HepG2 (cell line): ENCODE data around the gene TBCD. TPM values are rescaled to one million over a fixed set of nuclear protein-coding genes. Genes with fewer than 3 reads are reported as not detected.

ENCODE experiments used
- ELF3 ChIP-seq: IDR thresholded peaks from 2 replicates; pipeline ENCODE4 v1.6.1; 2016; ENCODE audit warnings: missing genetic modification reagents, missing compliant biosample characterization
- EP300 ChIP-seq, 3 experiments: sonication (generic) in 1 of 3; formaldehyde crosslinking in 1 of 3; IDR thresholded peaks; 2 replicates each; pipeline versions ENCODE4 v1.5.1 to v1.6.1; 2011 to 2020; ENCODE audit warnings: low read depth in 2 of 3, low read length in 2 of 3, borderline replicate concordance in 1 of 3, improper control_type of control experiment in 1 of 3, mild to moderate bottlenecking in 1 of 3, missing genetic modification reagents in 1 of 3, moderate library complexity in 1 of 3
- GMEB1 ChIP-seq: sonication (generic); formaldehyde crosslinking; IDR thresholded peaks from 2 replicates; pipeline ENCODE4 v1.5.1; 2020; ENCODE audit warnings: missing genetic modification reagents, mild to moderate bottlenecking, borderline replicate concordance
- KDM5A ChIP-seq: fragments of 200-600 bp; sonication (generic); IDR thresholded peaks from 2 replicates; pipeline ENCODE4 v1.7.0; 2018; ENCODE audit warnings: antibody characterized with exemption, mild to moderate bottlenecking, low read length, borderline replicate concordance
- REXO4 ChIP-seq: sonication (generic); formaldehyde crosslinking; IDR thresholded peaks from 2 replicates; pipeline ENCODE4 v1.8.0; 2022; ENCODE audit warnings: missing genetic modification reagents, mild to moderate bottlenecking, borderline replicate concordance
- SRSF1 ChIP-seq: fragments of 200-400 bp; formaldehyde crosslinking; optimal IDR thresholded peaks from 2 replicates; pipeline ENCODE3; 2017; ENCODE audit warnings: mild to moderate bottlenecking, low read depth, low read length, moderate library complexity
- SRSF4 ChIP-seq: fragments of 200-400 bp; formaldehyde crosslinking; IDR thresholded peaks from one replicate; pipeline ENCODE4 v1.6.1; 2018; ENCODE audit warnings: mild to moderate bottlenecking, low read depth, low read length, moderate library complexity; ENCODE audit not compliant: poor library complexity, severe bottlenecking
- ZBTB33 ChIP-seq: sonication (generic); formaldehyde crosslinking; IDR thresholded peaks from 2 replicates; pipeline ENCODE4 v1.4.0; 2020; ENCODE audit warnings: missing genetic modification reagents
- ZNF10 ChIP-seq: sonication (generic); formaldehyde crosslinking; IDR thresholded peaks from 2 replicates; pipeline ENCODE4 v1.4.0; 2020; ENCODE audit warnings: mild to moderate bottlenecking, low read depth, missing genetic modification reagents, borderline replicate concordance
- ZNF138 ChIP-seq: sonication (generic); formaldehyde crosslinking; IDR thresholded peaks from 2 replicates; pipeline ENCODE4 v1.5.0; 2020; ENCODE audit warnings: mild to moderate bottlenecking, low read depth, missing genetic modification reagents
- ZNF256 ChIP-seq: sonication (generic); formaldehyde crosslinking; conservative IDR thresholded peaks from 2 replicates; pipeline ENCODE4 v1.4.0; 2020; ENCODE audit warnings: missing genetic modification reagents
- ZSCAN12 ChIP-seq: sonication (generic); formaldehyde crosslinking; IDR thresholded peaks from 2 replicates; pipeline ENCODE4 v1.9.0; 2021; ENCODE audit warnings: mild to moderate bottlenecking, missing genetic modification reagents
- ZXDC ChIP-seq: sonication (generic); formaldehyde crosslinking; IDR thresholded peaks from 2 replicates; pipeline ENCODE4 v1.5.0; 2020; ENCODE audit warnings: mild to moderate bottlenecking, missing genetic modification reagents
- polyA plus RNA-seq, 8 experiments: library from polyadenylated mRNA; depleted of rRNA in 3 of 8; stranded (reverse) in 7 of 8; unstranded in 1 of 8; fragments of >200 nt; fragmentation: Illumina TruSeq in 4 of 8; extraction: Trizol in 4 of 8; gene quantifications; 2 replicates each; pipeline versions ENCODE4 v1.2.1 to v1.2.3, GENCODE V29; 2011 to 2016; ENCODE audit warnings: low read depth in 4 of 8, missing spikeins in 1 of 8, mixed read lengths in 1 of 8; ENCODE audit not compliant: insufficient read depth in 1 of 8
- total RNA-seq, 5 experiments: library from RNA; depleted of rRNA; stranded (reverse); fragments of >200 nt; fragmentation: Illumina TruSeq; extraction: Trizol; gene quantifications; 2 replicates each; pipeline ENCODE4 v1.2.3, GENCODE V29; 2016; ENCODE audit warnings: low read depth in 1 of 5
- TF ChIP-seq, protein P1 (sequence below): IDR thresholded peaks from 2 replicates; pipeline ENCODE4 v1.6.1; 2012; ENCODE audit warnings: low read length, improper control_type of control experiment
- TF ChIP-seq, protein P2 (sequence below): sonication (generic); formaldehyde crosslinking; IDR thresholded peaks from 2 replicates; pipeline ENCODE4 v1.5.0; 2020; ENCODE audit warnings: missing genetic modification reagents, mild to moderate bottlenecking, borderline replicate concordance

TBCD gene
- total and polyA plus RNA-seq, 2 of the 13 experiments (the other 11 are each of a cell fraction or from before 2014, with no cell fraction given): 33.9 to 54.8 TPM

DNA sequence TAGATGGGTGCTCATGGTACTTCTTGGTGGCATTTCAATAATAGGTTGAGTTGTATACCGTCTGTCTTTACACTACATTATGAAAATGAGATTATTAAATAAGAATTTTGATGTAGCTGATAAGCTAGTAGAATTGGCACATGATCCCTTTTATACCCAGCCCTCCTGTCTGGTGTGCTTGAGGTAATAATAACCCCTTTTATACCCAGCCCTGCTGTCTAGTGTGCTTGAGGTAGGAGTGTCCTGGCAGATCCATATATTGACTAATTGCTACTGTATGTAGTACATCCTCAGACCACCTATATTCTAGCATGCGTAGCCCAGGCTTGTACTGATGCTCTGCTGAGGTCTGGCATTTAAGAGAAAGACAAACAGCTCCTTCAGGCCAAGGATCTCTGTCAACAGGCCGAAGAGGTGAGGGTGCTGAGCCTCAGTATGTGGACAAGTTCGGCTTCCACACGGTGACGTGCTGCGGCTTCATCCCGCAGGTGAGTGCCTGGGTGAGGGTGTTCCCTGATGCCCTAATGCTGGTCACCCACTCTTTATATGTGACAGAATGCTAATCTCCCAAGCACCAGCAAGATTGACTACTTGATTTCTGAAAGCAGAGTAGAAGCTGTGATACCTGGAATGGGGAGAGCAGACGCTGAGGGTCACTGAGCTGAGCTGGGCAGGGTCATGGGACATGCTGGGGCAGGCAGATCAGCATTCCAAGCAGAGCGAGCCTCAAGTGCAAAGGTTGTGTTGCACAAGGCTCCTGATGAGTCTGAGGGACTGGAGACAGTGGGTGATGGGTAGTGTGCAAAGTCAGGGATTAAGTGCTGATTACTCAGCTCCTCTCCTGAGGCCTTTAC lies 10.7 kb upstream of the TBCD start (continued):
- TF ChIP-seq ZXDC (CRISPR knock-in tag): no peak
- TF ChIP-seq, protein P1, sequence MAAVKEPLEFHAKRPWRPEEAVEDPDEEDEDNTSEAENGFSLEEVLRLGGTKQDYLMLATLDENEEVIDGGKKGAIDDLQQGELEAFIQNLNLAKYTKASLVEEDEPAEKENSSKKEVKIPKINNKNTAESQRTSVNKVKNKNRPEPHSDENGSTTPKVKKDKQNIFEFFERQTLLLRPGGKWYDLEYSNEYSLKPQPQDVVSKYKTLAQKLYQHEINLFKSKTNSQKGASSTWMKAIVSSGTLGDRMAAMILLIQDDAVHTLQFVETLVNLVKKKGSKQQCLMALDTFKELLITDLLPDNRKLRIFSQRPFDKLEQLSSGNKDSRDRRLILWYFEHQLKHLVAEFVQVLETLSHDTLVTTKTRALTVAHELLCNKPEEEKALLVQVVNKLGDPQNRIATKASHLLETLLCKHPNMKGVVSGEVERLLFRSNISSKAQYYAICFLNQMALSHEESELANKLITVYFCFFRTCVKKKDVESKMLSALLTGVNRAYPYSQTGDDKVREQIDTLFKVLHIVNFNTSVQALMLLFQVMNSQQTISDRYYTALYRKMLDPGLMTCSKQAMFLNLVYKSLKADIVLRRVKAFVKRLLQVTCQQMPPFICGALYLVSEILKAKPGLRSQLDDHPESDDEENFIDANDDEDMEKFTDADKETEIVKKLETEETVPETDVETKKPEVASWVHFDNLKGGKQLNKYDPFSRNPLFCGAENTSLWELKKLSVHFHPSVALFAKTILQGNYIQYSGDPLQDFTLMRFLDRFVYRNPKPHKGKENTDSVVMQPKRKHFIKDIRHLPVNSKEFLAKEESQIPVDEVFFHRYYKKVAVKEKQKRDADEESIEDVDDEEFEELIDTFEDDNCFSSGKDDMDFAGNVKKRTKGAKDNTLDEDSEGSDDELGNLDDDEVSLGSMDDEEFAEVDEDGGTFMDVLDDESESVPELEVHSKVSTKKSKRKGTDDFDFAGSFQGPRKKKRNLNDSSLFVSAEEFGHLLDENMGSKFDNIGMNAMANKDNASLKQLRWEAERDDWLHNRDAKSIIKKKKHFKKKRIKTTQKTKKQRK: no peak
- TF ChIP-seq GMEB1: no peak; the same call in 1 of the 2 replicates
- peak; percentile 64; the same call in 1 of the 2 replicates for TF ChIP-seq ELF3 (CRISPR knock-in tag)
- no peak for TF ChIP-seq ZNF138
- TF ChIP-seq ZBTB33 (CRISPR knock-in tag): peak; percentile 89
- TF ChIP-seq EP300 (IDR thresholded peaks at IDR 0.05; ENCODE audit: low read depth in 2 of 2, low read length in 2 of 2): peak; percentile 85 to 87; a peak in 3 of 4 replicates
- TF ChIP-seq EP300 (CRISPR knock-in tag; IDR thresholded peaks at IDR 0.05; ENCODE audit: borderline replicate concordance): peak; percentile 85
- no peak for TF ChIP-seq REXO4
- TF ChIP-seq SRSF4: no peak
- no peak for TF ChIP-seq SRSF1
- TF ChIP-seq ZSCAN12 (CRISPR knock-in tag): no peak
- no peak for TF ChIP-seq ZNF10 (CRISPR knock-in tag)
- TF ChIP-seq KDM5A: no peak
- no peak for TF ChIP-seq ZNF256 (CRISPR knock-in tag)
- TF ChIP-seq, protein P2, sequence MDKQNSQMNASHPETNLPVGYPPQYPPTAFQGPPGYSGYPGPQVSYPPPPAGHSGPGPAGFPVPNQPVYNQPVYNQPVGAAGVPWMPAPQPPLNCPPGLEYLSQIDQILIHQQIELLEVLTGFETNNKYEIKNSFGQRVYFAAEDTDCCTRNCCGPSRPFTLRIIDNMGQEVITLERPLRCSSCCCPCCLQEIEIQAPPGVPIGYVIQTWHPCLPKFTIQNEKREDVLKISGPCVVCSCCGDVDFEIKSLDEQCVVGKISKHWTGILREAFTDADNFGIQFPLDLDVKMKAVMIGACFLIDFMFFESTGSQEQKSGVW (CRISPR knock-in tag): no peak
